GM12878 (cell line): ENCODE data around the gene NTRK1.

Source experiments
- PAX8 ChIP-seq: fragments of 450-650 bp; IDR thresholded peaks from 2 replicates; pipeline ENCODE4 v1.6.1; 2017; ENCODE audit warnings: mild to moderate bottlenecking, moderate library complexity
- YY1 ChIP-seq: IDR thresholded peaks from 2 replicates; pipeline ENCODE4 v1.6.1; 2011; ENCODE audit warnings: low read depth, mild to moderate bottlenecking, low read length
- TF ChIP-seq, protein P1 (sequence below): IDR thresholded peaks from 2 replicates; pipeline ENCODE4 v1.6.1; 2012; ENCODE audit warnings: mild to moderate bottlenecking, low read depth, low read length

DNA sequence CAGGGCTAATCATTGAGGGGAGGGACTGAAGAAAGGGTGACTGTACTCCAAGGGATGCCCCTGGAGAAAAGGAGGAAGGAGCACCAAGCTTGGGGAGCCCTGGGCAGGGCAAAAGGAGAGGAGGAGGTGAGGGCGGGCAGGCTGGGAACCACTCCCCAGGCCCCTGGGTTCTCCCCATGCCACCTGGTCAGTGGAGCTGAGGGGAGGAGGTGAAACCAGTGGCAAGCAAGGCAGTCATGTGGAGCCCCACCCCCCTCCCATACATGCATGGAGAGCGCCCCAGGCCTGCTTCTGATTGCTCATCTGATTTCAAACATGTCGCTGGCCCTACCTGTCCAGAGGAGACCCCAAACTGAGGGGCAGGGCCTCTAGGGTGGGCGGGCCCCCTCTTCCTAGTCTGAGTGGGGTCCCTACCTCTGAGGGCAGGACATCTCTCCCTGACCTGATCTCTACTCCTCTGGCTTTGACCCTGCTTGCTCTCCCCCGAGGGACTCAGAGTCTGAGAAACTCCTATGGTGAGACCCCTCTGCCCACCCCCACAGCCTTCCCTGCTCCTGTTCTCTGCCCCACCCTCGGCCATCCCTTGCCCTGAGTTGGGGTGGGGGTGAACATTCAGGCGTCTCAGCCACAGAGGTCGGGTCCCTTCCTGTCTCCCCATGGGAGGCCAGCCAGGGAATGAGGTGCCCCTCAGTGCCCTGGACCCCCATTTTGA is 20.3 kb upstream of the NTRK1 start:
- TF ChIP-seq YY1 (no peak), PAX8 (no peak)
- TF ChIP-seq, protein P1, sequence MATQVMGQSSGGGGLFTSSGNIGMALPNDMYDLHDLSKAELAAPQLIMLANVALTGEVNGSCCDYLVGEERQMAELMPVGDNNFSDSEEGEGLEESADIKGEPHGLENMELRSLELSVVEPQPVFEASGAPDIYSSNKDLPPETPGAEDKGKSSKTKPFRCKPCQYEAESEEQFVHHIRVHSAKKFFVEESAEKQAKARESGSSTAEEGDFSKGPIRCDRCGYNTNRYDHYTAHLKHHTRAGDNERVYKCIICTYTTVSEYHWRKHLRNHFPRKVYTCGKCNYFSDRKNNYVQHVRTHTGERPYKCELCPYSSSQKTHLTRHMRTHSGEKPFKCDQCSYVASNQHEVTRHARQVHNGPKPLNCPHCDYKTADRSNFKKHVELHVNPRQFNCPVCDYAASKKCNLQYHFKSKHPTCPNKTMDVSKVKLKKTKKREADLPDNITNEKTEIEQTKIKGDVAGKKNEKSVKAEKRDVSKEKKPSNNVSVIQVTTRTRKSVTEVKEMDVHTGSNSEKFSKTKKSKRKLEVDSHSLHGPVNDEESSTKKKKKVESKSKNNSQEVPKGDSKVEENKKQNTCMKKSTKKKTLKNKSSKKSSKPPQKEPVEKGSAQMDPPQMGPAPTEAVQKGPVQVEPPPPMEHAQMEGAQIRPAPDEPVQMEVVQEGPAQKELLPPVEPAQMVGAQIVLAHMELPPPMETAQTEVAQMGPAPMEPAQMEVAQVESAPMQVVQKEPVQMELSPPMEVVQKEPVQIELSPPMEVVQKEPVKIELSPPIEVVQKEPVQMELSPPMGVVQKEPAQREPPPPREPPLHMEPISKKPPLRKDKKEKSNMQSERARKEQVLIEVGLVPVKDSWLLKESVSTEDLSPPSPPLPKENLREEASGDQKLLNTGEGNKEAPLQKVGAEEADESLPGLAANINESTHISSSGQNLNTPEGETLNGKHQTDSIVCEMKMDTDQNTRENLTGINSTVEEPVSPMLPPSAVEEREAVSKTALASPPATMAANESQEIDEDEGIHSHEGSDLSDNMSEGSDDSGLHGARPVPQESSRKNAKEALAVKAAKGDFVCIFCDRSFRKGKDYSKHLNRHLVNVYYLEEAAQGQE = no peak
